ENCODE measurements around the gene EVI2A.

GRCh38 chr17:31286587-31286986 lies 34.8 kb downstream of the EVI2A start:
- no peak for TF ChIP-seq POLR2A (IDR thresholded peaks at IDR 0.05)
- TF ChIP-seq, protein P1, sequence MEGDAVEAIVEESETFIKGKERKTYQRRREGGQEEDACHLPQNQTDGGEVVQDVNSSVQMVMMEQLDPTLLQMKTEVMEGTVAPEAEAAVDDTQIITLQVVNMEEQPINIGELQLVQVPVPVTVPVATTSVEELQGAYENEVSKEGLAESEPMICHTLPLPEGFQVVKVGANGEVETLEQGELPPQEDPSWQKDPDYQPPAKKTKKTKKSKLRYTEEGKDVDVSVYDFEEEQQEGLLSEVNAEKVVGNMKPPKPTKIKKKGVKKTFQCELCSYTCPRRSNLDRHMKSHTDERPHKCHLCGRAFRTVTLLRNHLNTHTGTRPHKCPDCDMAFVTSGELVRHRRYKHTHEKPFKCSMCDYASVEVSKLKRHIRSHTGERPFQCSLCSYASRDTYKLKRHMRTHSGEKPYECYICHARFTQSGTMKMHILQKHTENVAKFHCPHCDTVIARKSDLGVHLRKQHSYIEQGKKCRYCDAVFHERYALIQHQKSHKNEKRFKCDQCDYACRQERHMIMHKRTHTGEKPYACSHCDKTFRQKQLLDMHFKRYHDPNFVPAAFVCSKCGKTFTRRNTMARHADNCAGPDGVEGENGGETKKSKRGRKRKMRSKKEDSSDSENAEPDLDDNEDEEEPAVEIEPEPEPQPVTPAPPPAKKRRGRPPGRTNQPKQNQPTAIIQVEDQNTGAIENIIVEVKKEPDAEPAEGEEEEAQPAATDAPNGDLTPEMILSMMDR (IDR thresholded peaks at IDR 0.05) = no peak

All from adrenal gland (tissue), 5 donors.